NCI-H524 treated with DMSO at 0.1 percent for 48 hours (cell line): ENCODE measurements around the gene SH2B3.
A peak's percentile ranks its signal among the peaks of the same experiment; 100 is the strongest.
"Not testable (repeated sequence)": the region's sequence is repeated elsewhere in the genome, so short reads cannot be mapped to it uniquely, and the experiment has no call there.

Experiments
- DNase-seq: peaks from one replicate; lab custom pipeline; 2025; lab: John Stamatoyannopoulos, UW

Gene SH2B3

DNA sequence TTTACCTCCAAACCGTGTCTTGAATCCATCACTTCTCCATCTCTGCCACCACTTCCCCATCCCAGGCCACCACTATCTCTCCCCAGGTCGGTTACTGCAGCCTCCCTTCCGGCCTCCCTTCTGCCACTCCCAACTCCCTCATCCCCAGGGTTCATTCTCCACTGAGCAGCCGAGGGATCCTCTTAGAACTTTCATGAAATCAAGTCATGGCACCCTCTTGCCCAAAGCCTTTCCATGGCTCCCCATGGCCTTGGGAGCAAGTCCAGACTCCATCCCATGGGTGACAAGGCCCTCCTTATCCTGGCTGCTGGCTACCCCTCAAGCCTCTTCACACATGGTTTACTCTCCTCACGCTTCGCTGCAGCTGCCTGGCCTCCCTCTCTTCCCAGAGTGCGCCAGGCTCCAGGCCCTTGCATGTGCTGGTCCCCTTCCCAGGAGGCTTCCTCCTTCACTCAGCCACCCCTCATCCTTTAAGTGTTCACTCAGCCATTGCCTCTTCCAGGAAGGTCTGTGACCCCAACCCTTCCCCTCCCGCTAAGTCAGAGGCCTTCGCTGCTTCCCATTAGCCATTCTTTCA is 17.9 kb upstream of the SH2B3 start:
- no peak for DNase-seq

DNA sequence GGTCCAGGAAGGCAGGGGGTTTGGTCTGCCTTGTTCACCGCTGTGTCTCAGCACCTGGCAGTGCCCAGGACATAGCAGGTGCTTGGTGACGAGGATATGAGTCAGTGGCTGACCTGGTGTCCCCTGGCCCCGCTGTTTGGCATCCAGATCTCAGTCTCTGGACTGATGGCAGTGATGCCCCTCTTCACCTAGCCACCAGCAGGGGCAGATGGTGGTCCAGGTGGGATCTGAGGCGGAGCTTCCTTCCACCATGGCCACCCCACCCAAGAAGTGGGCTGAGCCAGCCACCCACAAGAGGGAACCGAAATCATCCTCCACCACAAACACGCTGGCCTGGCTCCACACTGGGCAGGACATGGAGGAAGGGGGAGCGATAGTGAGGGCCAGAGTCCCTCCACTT is 16.1 kb upstream of the SH2B3 start:
- no peak for DNase-seq

DNA sequence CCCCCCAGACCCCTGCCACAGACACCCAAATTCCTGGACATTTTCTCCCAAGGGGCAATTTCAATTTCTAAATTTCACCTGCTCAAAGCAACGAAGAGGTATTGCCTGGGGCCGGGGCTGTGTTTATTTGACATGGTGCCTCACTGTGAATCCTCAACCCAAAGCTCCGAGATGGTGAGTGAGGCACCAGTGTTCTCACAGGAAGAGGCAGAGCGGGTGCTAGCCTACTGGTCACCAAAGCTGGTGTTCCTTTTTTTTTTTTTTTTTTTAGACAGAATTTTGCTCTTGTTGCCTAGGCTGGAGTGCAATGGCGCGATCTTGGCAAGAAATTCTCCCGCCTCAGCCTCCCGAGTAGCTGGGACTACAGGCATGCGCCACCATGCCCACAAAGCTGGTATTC is 14.8 kb upstream of the SH2B3 start:
- DNase-seq: no peak

DNA sequence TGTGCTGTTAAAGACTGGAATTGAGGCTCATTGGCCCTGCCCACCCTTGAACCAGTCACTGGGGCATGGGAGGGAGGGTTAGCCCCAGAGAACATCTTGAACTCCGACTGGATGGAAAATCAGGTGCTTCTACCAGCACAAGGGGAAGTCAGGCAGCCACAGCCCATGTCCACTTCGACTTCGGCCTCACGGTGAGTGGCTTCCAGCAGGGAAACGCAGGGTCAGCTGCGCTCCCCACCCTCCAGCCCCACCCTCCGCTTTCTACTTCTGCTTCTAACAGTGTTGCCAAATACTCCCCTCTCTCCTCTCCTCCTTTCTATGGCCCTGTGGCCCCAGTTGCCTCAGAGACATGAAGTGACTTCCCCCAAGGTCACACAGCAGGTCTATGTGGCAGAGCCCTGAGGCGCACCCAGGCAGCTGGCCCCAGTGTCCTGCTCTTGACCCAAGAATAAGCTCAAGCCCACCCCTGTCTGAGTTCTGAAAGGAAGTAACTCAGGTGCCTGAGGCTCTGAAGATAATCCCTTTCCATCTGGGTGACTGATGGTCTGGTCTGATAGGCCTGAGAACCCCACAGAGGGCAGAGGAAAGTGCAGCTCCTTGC is 11.9 kb upstream of the SH2B3 start:
- DNase-seq: no peak

DNA sequence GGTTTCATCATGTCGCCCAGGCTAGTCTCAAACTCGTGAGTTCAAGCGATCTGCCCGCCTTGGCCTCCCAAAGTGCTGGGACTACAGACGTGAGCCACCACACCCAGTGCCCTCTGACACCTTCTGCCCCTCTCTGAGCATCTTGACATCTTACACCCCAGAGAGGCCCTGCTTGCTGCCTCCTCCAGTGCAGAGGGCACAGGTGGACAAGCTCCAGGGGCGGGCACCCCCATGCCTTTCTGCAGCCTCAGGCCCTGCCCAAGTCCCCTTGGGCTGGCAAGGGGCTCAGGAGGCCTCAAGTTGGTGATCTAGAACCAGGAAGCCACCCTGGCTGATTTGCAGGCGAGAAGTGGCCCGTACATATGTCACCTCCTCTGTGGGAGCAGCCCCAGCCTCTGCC is 11.2 kb upstream of the SH2B3 start:
- no peak for DNase-seq

DNA sequence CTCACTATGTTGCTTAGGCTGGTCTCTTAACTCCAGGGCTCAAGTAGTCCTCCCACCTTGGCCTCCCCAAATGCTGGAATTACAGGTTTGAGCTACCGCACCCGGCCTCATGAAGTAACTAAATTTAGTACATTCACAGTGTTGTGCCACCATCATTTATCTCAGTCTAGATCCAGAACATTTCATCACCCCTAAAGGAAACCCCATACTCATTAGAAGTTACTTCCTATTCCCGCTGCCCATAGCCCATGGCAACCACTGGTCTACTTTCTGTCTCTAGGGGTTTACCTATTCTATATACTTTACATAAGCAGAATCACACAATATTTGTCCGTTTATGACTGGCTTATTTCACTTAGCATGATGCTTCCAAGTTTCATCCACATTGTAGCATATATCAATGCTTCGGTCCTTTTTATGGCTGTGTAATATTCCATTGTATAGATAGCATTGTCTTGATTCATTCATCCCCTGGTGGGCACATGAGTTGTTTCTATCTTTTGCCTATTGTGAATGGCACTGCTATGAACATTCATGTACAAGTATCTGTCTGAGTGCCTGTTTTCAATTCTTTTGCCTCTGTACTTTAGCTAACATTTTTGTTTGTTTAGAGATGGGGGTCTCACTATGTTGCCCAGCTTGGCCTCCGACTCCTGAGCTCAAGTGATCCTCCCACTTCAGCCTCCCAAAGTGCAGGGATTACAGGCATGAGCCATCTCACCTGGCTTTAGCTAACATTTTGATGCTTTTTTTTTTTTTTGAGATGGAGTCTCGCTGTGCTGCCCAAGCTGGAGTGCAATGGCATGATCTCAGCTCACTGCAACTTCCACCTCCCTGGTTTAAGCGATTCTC is 10.2 kb upstream of the SH2B3 start:
- DNase-seq: no peak

DNA sequence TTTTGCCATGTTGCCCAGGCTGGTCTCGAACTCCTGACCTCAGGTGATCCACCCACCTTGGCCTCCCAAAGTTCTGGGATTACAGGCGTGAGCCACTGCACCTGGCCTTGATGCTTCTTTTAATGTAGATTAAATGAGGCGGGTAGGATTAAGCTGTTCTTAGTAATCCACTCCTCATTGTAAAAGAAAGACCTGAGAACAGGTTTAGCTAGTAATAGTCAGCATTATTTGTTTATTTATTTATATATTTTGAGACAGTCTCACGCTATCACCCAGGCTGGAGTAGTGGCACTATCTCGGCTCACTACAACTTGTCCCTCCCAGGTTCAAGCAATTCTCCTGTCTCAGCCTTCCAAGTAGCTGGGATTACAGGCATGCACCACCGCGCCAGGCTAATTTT is 9.5 kb upstream of the SH2B3 start:
- not testable (repeated sequence) for DNase-seq

DNA sequence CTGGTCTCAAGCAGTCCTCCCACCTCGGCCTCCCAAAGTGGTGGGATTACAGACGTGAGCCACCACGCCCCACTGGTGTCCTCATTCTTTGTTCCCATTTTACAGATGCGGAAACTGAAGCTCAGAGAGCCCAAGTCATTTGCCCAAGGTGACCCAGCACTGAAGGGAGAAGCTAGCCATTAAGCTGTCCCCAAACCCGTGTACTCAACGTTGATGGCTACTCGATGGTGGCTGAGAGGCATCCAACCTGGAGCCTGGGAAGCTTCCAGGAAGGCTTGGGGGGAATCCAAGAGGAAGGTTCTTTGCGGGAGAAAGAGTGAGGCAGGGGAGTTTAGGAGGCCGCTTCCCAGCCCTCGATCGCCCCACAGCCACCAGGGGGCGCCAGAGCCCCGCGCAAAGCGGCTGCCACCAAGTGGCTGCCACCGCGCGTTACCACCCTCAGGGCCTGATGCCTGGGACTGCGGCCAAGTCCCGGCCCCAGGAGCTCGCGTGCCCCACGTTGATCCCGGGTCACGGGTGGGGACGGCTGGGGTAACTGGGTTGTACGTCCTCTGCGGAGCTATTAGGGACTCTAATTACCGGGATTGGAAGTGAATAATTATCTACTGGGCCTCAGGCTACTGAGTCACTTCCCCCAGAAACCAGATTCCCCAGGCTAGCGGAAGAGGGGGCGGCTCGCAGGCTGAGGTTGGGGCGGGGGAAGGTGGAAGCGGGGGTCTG is 8.8 kb upstream of the SH2B3 start:
- no peak for DNase-seq

DNA sequence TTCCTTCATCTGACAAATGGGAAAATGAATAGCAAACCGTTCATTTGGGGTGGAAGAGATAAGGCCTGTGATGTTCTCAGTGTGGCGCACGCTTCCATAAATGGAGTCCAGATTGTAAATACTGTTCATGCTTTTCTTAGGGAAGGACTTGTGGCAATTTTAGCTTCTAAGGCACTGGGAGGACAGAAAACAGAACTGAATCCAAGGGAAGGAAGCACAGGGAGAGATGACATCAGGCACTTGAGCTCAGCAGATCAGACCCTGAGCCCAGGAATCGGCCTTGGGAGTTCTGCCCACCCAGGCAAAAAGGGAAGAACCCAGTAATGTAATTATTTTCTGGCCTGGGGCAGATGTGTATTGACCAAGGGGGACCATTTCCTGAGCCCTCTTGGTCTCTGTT is 7.2 kb upstream of the SH2B3 start:
- no peak for DNase-seq

DNA sequence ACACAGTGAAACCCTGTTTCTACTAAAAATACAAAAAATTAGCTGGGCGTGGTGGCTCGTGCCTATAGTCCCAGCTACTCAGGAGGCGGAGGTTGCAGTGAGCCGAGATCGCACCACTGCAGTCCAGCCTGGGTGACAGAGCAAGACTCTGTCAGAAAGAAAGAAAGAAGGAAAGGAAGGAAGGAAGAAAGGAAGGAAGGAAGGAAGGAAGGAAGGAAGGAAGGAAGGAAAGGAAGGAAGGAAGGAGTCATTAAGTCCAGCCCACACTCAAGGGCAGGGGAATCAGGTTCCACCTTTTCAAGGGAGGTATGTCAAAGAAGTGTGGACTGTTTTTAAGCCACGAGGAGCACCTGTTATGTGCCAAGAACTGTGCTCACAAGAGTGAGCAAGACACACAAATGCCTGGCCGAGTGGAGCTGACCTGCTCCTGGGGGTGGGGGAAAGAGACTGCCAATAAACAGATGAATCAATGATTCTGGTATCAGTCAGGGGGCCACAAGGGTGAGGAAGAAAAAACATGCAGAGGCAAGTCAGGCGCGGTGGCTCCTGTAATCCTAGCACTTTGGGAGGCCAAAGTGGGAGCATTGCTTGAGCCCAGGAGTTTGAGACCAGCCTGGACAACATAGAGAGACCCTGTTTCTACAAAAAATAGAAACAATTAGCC is 5.8 kb upstream of the SH2B3 start:
- not testable (repeated sequence) for DNase-seq

DNA sequence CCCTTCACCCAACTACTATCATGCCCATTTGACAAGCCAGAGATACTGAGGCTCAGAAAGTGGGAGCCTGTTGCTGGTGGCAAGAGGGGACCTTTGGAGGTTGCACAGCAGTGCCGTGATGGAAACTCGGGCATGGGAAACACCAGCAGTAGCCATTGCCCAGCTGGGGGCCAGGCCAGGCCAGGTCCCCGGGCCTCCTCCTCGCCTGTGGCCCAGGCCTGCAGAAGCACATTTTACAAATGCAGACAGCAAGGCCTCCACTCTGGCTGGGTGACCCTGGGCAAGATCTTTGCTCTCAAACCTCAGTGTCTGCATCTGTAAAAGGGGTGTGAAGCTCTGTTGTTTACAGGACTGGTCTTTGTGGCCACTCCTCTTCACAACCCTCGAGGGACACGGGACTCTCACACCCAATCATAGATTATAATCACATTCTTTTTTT is 4.5 kb upstream of the SH2B3 start:
- no peak for DNase-seq

DNA sequence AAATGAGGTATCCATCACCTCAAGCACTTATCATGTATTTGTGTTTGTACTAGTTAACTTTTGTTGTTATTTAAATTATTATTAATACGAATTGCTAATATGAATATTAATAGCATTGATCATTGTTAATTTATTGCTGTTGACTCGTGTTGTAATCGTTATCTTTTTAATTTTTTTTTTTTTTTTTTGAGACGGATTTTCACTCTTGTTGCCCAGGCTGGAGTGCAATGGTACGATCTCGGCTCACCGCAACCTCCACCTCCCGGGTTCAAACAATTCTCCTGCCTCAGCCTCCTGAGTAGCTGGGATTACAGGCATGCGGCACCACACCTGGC is 3.3 kb upstream of the SH2B3 start:
- DNase-seq: not testable (repeated sequence)

DNA sequence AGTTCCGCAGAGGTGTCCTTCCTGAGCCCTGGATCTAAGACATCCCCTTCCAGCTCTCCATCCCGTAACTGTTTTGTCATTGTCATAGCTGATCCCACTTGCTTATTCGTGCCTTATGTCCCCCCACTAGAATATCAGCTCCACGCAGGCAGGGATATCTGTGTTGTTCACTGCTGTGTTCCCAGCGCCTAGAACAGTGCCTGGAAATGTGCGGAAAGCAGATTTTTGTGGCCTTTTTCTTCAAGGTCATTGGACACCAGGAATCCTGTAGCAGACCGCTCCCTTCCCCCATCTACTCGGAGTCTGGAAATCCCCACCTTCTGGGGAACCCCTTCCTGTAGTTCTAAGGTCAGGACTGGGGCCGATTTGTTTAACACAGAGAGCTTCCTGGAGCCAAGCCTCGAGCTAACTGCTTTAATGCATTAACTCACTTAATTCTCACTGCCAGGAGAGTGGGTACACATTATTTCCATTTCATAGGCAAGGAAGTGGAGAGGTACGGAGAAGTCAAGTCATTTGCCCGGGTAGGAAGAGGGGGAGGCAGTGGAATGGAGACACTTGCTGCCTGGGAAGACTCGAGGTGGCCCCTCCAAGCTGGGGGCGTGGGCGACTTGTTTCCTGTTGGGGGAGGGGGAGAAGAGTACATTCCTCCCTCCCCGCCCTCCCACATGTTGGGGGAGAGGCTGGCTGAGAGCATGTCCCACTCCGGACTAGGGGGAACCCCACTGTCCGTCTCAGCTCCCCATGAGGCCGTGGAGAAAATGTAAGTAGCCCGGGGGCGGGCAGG is 1.2 kb upstream of the SH2B3 start:
- no peak for DNase-seq

DNA sequence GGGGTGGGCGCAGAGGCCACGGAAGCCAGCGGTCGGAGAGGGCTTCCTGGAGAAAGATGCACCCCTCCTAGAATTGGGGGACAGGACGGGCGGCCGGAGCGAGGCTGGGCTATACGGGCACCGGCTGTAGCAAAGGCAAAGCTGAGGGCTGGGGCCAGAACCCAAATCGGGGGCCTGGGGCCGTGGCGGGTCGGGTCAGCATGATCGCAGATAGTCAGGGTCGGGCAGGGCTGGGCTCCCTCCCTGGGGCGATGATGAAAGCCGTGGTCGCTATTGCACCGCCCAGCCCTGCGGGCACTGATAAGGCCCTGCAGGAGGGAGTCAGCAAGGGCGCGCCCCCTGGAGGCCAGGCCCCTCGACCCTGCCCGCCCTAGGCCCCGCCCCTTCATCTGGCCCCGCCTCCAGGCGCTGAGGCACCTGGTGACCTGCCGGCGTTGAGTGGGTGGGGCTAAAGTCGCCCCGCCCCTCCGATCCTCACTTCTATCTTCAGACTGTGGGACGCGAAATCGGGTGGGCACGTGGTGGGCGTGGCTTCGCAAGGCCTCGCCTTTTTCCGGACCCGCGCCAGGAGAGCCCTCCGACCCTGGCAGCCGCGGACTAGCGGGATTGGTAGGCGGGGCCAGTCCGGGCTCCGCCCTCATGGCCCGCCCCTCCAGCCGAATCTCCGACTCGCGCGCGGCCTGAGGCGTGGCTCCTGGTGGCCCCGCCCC is 419 bp upstream of the SH2B3 start:
- peak; percentile 37 for DNase-seq

DNA sequence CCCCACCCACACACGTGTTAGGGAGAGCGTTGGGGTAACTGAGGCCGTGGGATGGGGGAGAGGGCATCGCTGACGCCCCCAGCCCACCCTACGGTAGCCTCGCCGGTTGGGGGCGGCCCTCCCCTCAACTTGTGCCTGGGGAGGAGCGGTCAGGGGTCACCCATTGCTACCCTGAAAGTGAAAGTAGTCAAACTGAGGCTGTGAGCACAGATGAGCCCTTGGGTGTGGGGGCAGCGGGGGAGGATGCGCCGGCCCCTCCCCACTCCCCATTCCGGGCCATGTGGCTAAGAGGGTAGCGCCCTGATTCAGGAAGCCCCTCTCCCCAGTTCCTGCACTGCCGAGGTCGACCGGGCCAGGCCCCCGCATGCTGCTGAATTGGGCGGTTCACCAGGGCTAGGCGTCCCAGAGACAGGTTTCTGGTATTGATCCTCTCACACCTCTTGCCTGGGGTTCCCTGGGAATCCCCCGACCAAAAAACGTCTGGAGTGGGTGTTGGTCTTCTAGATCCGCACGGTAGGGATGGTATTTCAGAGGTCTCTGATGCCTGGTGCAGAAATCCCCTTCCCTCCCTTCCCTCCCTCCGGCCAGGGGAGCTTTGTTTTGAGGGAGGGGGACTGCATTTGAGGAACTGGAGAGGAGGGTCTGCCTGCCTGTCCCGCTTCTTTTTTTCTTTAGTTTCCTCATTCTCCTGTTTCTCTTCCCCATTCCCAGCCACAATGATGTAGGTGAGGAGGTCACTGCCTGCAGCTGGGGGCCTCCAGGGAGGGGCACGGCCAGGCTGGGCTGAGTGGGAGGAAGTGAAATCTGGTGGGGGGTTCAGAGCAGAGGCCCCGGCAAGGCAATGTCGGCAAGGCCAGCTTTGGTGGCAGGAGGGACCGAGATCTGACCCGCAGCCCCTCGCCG is 1.0 kb downstream of the SH2B3 start:
- no peak for DNase-seq

DNA sequence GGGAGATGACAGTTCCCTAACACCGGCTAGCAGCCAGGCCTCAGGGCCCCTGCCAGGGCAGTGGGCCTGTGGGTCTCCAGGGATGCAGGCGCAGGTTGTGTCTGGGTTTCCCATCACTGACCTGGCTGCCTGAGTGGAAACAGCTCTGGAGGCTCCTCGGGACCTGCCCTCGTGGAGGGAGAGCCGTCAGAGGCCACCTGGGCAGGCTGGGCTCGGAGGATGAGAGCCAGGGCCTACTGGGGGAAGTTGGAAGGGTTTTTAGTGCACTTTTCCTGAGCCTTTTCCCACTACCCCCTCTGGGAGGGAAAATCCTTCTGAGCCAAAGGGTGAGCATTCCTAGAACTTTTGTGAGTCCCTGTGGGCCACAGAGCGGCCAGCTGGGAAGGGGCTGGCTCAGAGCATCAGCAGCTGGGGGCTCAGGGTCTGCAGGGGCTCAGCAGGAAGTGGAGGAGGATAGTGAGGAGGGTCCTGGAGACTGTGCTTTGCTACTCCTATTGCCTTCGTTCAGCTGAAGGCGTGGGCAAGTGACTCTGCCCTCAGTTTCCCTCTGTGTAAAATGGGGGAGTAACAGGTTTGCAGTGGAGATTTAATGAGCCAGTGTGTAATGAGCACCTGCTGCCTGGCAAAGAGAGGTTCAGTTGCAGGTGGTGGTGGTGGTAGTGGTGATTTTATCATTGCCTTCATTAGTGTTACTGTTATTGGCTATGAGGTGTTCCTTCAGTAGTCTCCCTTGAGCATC is 1.8 kb downstream of the SH2B3 start:
- DNase-seq: no peak

DNA sequence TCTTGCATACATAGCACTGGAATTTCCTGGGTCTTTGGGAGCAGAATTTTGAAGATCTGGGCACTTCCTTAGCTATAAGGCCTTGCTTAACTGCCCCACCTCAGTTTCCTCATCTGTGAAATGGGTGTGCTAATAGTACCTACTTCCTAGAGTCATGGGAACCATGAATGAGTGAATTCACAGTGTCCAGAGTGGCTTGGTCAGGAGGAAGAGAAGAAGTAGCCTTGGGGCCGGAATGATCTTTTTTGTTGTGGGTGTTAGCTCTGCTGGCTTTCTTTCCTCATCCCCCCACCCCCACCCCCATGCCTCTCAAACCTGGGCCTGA is 2.4 kb downstream of the SH2B3 start:
- no peak for DNase-seq

DNA sequence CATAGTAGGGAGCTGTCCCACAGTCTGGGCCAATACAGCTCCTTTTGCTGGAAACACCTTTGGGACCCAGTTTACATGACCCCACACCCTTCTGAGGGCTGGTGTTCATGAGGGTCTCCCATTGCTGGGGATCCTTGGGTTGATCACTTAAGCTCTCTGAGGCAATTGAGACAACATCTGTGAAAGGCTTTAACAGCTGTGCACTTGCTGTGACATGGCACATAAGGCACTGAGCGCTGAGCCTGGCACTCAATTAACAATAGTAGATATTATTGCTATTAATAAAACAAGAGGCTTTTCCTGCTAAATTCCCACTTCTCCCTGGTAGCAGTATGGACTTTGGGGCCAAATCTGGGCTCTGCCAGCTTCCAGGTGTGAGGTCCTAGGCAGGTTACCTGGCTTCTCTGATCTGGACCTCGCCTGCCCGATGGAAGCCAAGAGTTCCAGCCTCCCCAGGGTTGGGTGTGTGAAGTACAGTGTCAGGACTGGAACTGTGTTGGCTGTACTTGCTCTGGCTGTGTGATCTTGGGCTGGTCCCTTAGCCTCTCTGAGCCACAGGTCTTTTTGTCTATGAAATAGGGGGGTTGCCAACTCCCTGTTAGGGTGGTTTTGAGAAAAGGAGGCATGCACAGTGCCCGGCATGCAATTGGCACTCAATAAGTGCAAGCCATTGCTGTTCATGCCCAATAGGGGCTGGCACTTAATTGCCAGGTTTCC is 3.1 kb downstream of the SH2B3 start:
- DNase-seq: no peak

DNA sequence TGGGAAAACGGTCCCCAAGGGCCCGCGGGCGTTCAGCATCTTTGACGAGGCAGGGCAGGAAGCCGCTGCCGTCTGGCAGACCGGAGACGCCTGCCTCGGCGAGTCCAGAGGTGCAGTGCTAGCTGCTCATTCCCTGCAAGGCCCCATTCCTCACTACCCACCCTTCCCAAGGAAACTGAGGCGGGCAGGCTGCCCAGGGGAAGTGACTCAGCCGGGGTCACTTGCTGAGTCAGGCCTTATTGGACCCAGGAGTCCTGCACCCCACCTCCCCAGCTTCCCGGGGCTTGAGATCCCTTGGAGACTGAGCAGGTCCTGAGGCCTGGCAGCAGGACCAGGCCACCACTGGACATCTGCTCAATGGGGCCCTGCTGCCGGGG is 3.7 kb downstream of the SH2B3 start:
- DNase-seq: no peak
